ENCODE results near the gene CADM1. TPM values are rescaled to one million over a fixed set of nuclear protein-coding genes. Genes with fewer than 3 reads are reported as not detected.

Gene CADM1
- total and polyA plus RNA-seq, 9 of the 15 experiments (the other 6 are each of a cell fraction or from before 2014, with no cell fraction given): 0.42 TPM; not detected in 8

GRCh38 chr11:115498354-115498753, 5.9 kb downstream of the CADM1 start (continued):
- TF ChIP-seq ZNF699 (CRISPR knock-in tag; IDR thresholded peaks at IDR 0.05; ENCODE audit: insufficient replicate concordance) (no peak), MNT (conservative IDR thresholded peaks at IDR 0.05) (no peak), ZNF398 (CRISPR knock-in tag; IDR thresholded peaks at IDR 0.05) (no peak), FOSL1 (tag; conservative IDR thresholded peaks at IDR 0.05) (no peak), ZBTB5 (IDR thresholded peaks at IDR 0.05) (no peak), E2F4 (CRISPR knock-in tag; IDR thresholded peaks at IDR 0.05; ENCODE audit: low read depth) (no peak), ZNF282 (CRISPR knock-in tag; IDR thresholded peaks at IDR 0.05) (no peak), ZHX1 (conservative IDR thresholded peaks at IDR 0.05; ENCODE audit: low read length) (no peak), CTBP1 (IDR thresholded peaks at IDR 0.05; ENCODE audit: borderline replicate concordance) (no peak), IRF9 (tag; IDR thresholded peaks at IDR 0.05) (no peak), ZNF384 (IDR thresholded peaks at IDR 0.05; ENCODE audit: low read depth, low read length) (no peak), ZNF655 (CRISPR knock-in tag; IDR thresholded peaks at IDR 0.05) (no peak)

All from K562 (cell line).